NB4 (cell line): ENCODE data around the gene TTC5.

Source experiments
- DNase-seq: peaks from one replicate; pipeline ENCODE4 v3.0.0; 2010; ENCODE audit warnings: low read depth
- H3K4me3 ChIP-seq: one replicate; pipeline ENCODE4 v1.5.1; 2011; ENCODE audit warnings: mild to moderate bottlenecking, low read depth, low read length, moderate library complexity
- CTCF ChIP-seq: IDR thresholded peaks from one replicate; pipeline ENCODE4 v1.5.1; 2012; ENCODE audit warnings: low read depth, low read length
- MAX ChIP-seq: IDR thresholded peaks from 2 replicates; pipeline ENCODE4 v1.6.1; 2011; ENCODE audit warnings: low read depth, low read length
- MYC ChIP-seq: IDR thresholded peaks from 2 replicates; pipeline ENCODE4 v1.6.1; 2011; ENCODE audit warnings: low read depth, low read length
- POLR2A ChIP-seq: IDR thresholded peaks from 2 replicates; pipeline ENCODE4 v1.6.1; 2011; ENCODE audit warnings: mild to moderate bottlenecking; ENCODE audit not compliant: insufficient read length; ENCODE audit errors: extremely low read depth

TTC5 gene

GRCh38 chr14:20327005-20327869 lies 21.5 kb upstream of the TTC5 start:
- TF ChIP-seq MAX (no peak; the same call in 1 of the 2 replicates), CTCF (peak; percentile 36)
- peak overlapping the region; percentile 10 for H3K4me3 ChIP-seq
- DNase-seq = peak; percentile 76

GRCh38 chr14:20317720-20318119 lies 12.0 kb upstream of the TTC5 start:
- no peak overlapping the region for H3K4me3 ChIP-seq
- TF ChIP-seq POLR2A (no peak), CTCF (no peak)
- no peak for DNase-seq

- DNase-seq = no peak
- TF ChIP-seq CTCF (no peak), POLR2A (no peak), MAX (no peak), MYC (no peak)
- H3K4me3 ChIP-seq = no peak overlapping the region
Measured at GRCh38 chr14:20314026-20314425, 8.3 kb upstream of the TTC5 start.

GRCh38 chr14:20306079-20306423 lies 300 bp upstream of the TTC5 start:
- H3K4me3 ChIP-seq = no peak overlapping the region

GRCh38 chr14:20302042-20302755 lies 3.6 kb downstream of the TTC5 start:
- no peak for TF ChIP-seq POLR2A
- TF ChIP-seq CTCF = no peak
- TF ChIP-seq MAX = no peak
- TF ChIP-seq MYC = no peak
- DNase-seq = no peak
- H3K4me3 ChIP-seq = no peak overlapping the region

More at GRCh38 chr14:20306079-20306423, 300 bp upstream of the TTC5 start:
- no peak for DNase-seq
- TF ChIP-seq MYC (no peak), CTCF (no peak), POLR2A (no peak), MAX (no peak)
